Common myeloid progenitor, CD34-positive (primary cell): ENCODE measurements around the gene AUH.

Experiments used
- CTCF ChIA-PET: fragments of 350-600 bp; sonication (Branson Sonifier 250); formaldehyde crosslinking; loops from one replicate; lab custom pipeline; 2021; ENCODE audit warnings: antibody characterized with exemption; lab: Charles Lee
- POLR2A ChIA-PET: fragments of 350-600 bp; sonication (Branson Sonifier 250); formaldehyde crosslinking; loops from one replicate; lab custom pipeline; 2021; ENCODE audit warnings: antibody characterized with exemption; lab: Charles Lee
- DNase-seq, 3 donors: peaks; one replicate each; pipeline versions ENCODE4 v3.0.0 to v3.0.0-alpha.2; 2013
- H3K27ac ChIP-seq, 2 experiments: 1 replicate in 1 of 2; 2 replicates in 1 of 2; pipeline ENCODE4 v1.7.0; 2013; ENCODE audit warnings: inconsistent platforms in 2 of 2, low read length in 2 of 2, mild to moderate bottlenecking in 2 of 2, low read depth in 1 of 2, moderate library complexity in 1 of 2; ENCODE audit not compliant: severe bottlenecking in 2 of 2, insufficient read depth in 1 of 2, poor library complexity in 1 of 2
- H3K27me3 ChIP-seq, 5 experiments: replicated peaks in 2 of 5; 1 replicate in 3 of 5; 2 replicates in 2 of 5; pipeline versions ENCODE4 v1.6.1 to v1.7.0; 2013; ENCODE audit warnings: low read length in 4 of 5, mild to moderate bottlenecking in 2 of 5, moderate library complexity in 2 of 5, inconsistent platforms in 1 of 5; ENCODE audit not compliant: insufficient read depth in 5 of 5, control insufficient read depth in 4 of 5
- H3K36me3 ChIP-seq, 4 experiments: 1 replicate in 2 of 4; 2 replicates in 2 of 4; pipeline versions ENCODE4 v1.6.1 to v1.7.0; 2013; ENCODE audit warnings: low read length in 3 of 4, control low read depth in 1 of 4, mild to moderate bottlenecking in 1 of 4; ENCODE audit not compliant: control insufficient read depth in 4 of 4, insufficient read depth in 4 of 4
- H3K4me1 ChIP-seq, 4 experiments: 1 replicate in 3 of 4; 2 replicates in 1 of 4; pipeline versions ENCODE4 v1.6.1 to v1.7.1; 2013; ENCODE audit warnings: low read length in 3 of 4, mild to moderate bottlenecking in 3 of 4, control low read depth in 1 of 4, inconsistent platforms in 1 of 4, moderate library complexity in 1 of 4; ENCODE audit not compliant: control insufficient read depth in 4 of 4, insufficient read depth in 4 of 4; ENCODE audit errors: control extremely low read depth in 1 of 4
- H3K4me3 ChIP-seq, 7 experiments: 1 replicate in 4 of 7; 2 replicates in 3 of 7; pipeline versions ENCODE4 v1.5.1 to v1.7.0; 2013; ENCODE audit warnings: mild to moderate bottlenecking in 7 of 7, low read length in 6 of 7, moderate library complexity in 6 of 7, inconsistent platforms in 2 of 7, low read depth in 2 of 7, control low read depth in 1 of 7; ENCODE audit not compliant: insufficient read depth in 4 of 7, control insufficient read depth in 1 of 7; ENCODE audit errors: extremely low read depth in 1 of 7
- H3K9me3 ChIP-seq, 5 experiments: 1 replicate in 4 of 5; 2 replicates in 1 of 5; pipeline versions ENCODE4 v1.6.1 to v1.7.1; 2013; ENCODE audit warnings: low read length in 4 of 5, mild to moderate bottlenecking in 2 of 5, inconsistent platforms in 1 of 5, low read depth in 1 of 5, moderate library complexity in 1 of 5; ENCODE audit not compliant: control insufficient read depth in 4 of 5, insufficient read depth in 2 of 5; ENCODE audit errors: control extremely low read depth in 1 of 5
- WGBS: methylation state at CpG from one replicate; pipeline ENCODE4 v1.1.5; 2013; ENCODE audit not compliant: insufficient coverage; 5-methylcytosine and 5-hydroxymethylcytosine counted together

The AUH gene

GRCh38 chr9:91239367-91240111, 122.2 kb downstream of the AUH start:
- Histone ChIP-seq H3K36me3 (no peaks in the 10 kb centered on the region), H3K27me3 (no peaks in the 10 kb centered on the region), H3K4me3 (no peak overlapping the region), H3K27ac (no peak overlapping the region), H3K4me1 (no peaks in the 10 kb centered on the region), H3K9me3 (no peaks in the 10 kb centered on the region)
- WGBS, result 100% methylated on average over 2 of the region's 5 CpGs
- CTCF ChIA-PET, result no interaction called here
- POLR2A ChIA-PET, result no interaction called here
- DNase-seq, result no peak

GRCh38 chr9:91234523-91234922, 127.2 kb downstream of the AUH start:
- ChIA-PET CTCF (interaction anchor here (1.2 kb wide), 1 partner anchor 14 kb away, joined by 3 read pairs; no protein-coding TSS in a partner anchor), POLR2A (no interaction called here)
- Histone ChIP-seq H3K4me3 (no peak overlapping the region), H3K27ac (no peak overlapping the region), H3K9me3 (no peaks in the 10 kb centered on the region), H3K27me3 (no peaks in the 10 kb centered on the region), H3K36me3 (no peaks in the 10 kb centered on the region), H3K4me1 (no peaks in the 10 kb centered on the region)
- DNase-seq, result no peak
- no CpG with 5 or more reads among the region's 2 CpGs for WGBS

- H3K36me3 ChIP-seq, result no peaks in the 10 kb centered on the region
- no peaks in the 10 kb centered on the region for H3K27me3 ChIP-seq
- no peaks in the 10 kb centered on the region for H3K9me3 ChIP-seq
- POLR2A ChIA-PET, result interaction anchor here (0.6 kb wide), 1 partner anchor 9 kb away, joined by 3 read pairs; no protein-coding TSS in a partner anchor
- no peak overlapping the region for H3K4me3 ChIP-seq
- CTCF ChIA-PET, result interaction anchor here (1.0 to 1.2 kb wide), 2 partner anchors 9 to 11 kb away, joined by 3 read pairs; no protein-coding TSS in a partner anchor
- no peak overlapping the region for H3K27ac ChIP-seq
- no CpG with 5 or more reads among the region's 2 CpGs for WGBS
- no peaks in the 10 kb centered on the region for H3K4me1 ChIP-seq
- DNase-seq, result no peak
Measured at GRCh38 chr9:91231619-91232018, 130.1 kb downstream of the AUH start.

GRCh38 chr9:91223000-91223399, 138.7 kb downstream of the AUH start:
- H3K4me3 ChIP-seq, result no peak overlapping the region
- H3K36me3 ChIP-seq, result peaks cover 0 to 14% (median 10%) of the 10 kb centered on the region in 4 experiments
- WGBS, result 96% methylated on average over 3 of the region's 5 CpGs
- H3K27ac ChIP-seq, result no peak overlapping the region
- POLR2A ChIA-PET, result interaction anchor here (0.6 kb wide), 1 partner anchor 8 kb away, joined by 3 read pairs; no protein-coding TSS in a partner anchor
- H3K9me3 ChIP-seq, result peaks cover 0 to 3% (median 0%) of the 10 kb centered on the region in 5 experiments
- H3K4me1 ChIP-seq, result no peaks in the 10 kb centered on the region
- no peak for DNase-seq
- CTCF ChIA-PET, result interaction anchor here (1.0 to 1.4 kb wide), 2 partner anchors 9 to 14 kb away, joined by 3 read pairs; no protein-coding TSS in a partner anchor
- no peaks in the 10 kb centered on the region for H3K27me3 ChIP-seq

- 100% methylated on average over 2 of the region's 6 CpGs for WGBS
- Histone ChIP-seq H3K4me1 (no peaks in the 10 kb centered on the region), H3K4me3 (no peak overlapping the region), H3K9me3 (peaks cover 0 to 3% (median 0%) of the 10 kb centered on the region in 5 experiments), H3K27me3 (no peaks in the 10 kb centered on the region), H3K36me3 (peaks cover 0 to 14% (median 10%) of the 10 kb centered on the region in 4 experiments), H3K27ac (no peak overlapping the region)
- CTCF ChIA-PET, result interaction anchor here (0.7 to 1.4 kb wide), 3 partner anchors 10 to 117 kb away, joined by 3 read pairs; no protein-coding TSS in a partner anchor
- POLR2A ChIA-PET, result interaction anchor here (0.6 kb wide), 1 partner anchor 9 kb away, joined by 3 read pairs; no protein-coding TSS in a partner anchor
- DNase-seq, result no peak
Measured at GRCh38 chr9:91222457-91222856, 139.3 kb downstream of the AUH start.

- DNase-seq, result no peak
- CTCF ChIA-PET, result interaction anchor here (1.3 kb wide), 1 partner anchor 13 kb away, joined by 3 read pairs; no protein-coding TSS in a partner anchor
Measured at GRCh38 chr9:91221332-91221731, 140.4 kb downstream of the AUH start.

More at GRCh38 chr9:91221332-91221731, 140.4 kb downstream of the AUH start:
- Histone ChIP-seq H3K36me3 (peaks cover 0 to 14% (median 10%) of the 10 kb centered on the region in 4 experiments), H3K4me3 (no peak overlapping the region), H3K27me3 (no peaks in the 10 kb centered on the region), H3K27ac (no peak overlapping the region), H3K9me3 (peaks cover 0 to 3% (median 0%) of the 10 kb centered on the region in 5 experiments), H3K4me1 (no peaks in the 10 kb centered on the region)
- 100% methylated on average over 5 of the region's 6 CpGs for WGBS
- POLR2A ChIA-PET, result no interaction called here
